Endodermal cell (in vitro differentiated cells): Measurements from ENCODE around the gene FSHR. TPM values are rescaled to one million over a fixed set of nuclear protein-coding genes. Genes with fewer than 3 reads are reported as not detected.

Experiments
- DNase-seq: peaks from one replicate; pipeline ENCODE4 v3.0.0-alpha.2; 2017
- H3K27ac ChIP-seq: 2 replicates; pipeline ENCODE4 v1.5.1; 2013; ENCODE audit warnings: mild to moderate bottlenecking, low read depth, low read length, moderate library complexity
- H3K27me3 ChIP-seq: 2 replicates; pipeline ENCODE4 v1.6.1; 2013; ENCODE audit warnings: mild to moderate bottlenecking, low read length, moderate library complexity; ENCODE audit not compliant: insufficient read depth, control insufficient read depth, poor library complexity, severe bottlenecking
- H3K36me3 ChIP-seq: 2 replicates; pipeline ENCODE4 v1.7.0; 2013; ENCODE audit warnings: mild to moderate bottlenecking, low read length, moderate library complexity; ENCODE audit not compliant: control insufficient read depth, insufficient read depth
- H3K4me1 ChIP-seq: one replicate; pipeline ENCODE4 v1.7.0; 2013; ENCODE audit warnings: low read length; ENCODE audit not compliant: control insufficient read depth, insufficient read depth
- H3K4me3 ChIP-seq: 2 replicates; pipeline ENCODE4 v1.5.1; 2013; ENCODE audit warnings: mild to moderate bottlenecking, low read length, moderate library complexity
- H3K9ac ChIP-seq: 2 replicates; pipeline ENCODE4 v1.6.1; 2013; ENCODE audit warnings: mild to moderate bottlenecking, low read length, moderate library complexity; ENCODE audit not compliant: poor library complexity, severe bottlenecking; ENCODE audit errors: extremely low read depth
- H3K9me3 ChIP-seq: 2 replicates; pipeline ENCODE4 v1.6.1; 2013; ENCODE audit warnings: mild to moderate bottlenecking, low read length, moderate library complexity; ENCODE audit not compliant: control insufficient read depth
- H3K27ac Mint-ChIP-seq: 2 replicates; pipeline ENCODE4 v1.8.0; 2020; ENCODE audit warnings: mixed read lengths
- H3K27me3 Mint-ChIP-seq: 2 replicates; pipeline ENCODE4 v1.8.0; 2021; ENCODE audit warnings: mild to moderate bottlenecking, mixed read lengths; ENCODE audit not compliant: insufficient read depth
- H3K36me3 Mint-ChIP-seq: 2 replicates; pipeline ENCODE4 v1.8.0; 2020; ENCODE audit warnings: low read depth, mixed read lengths
- H3K4me1 Mint-ChIP-seq: 2 replicates; pipeline ENCODE4 v1.8.0; 2020; ENCODE audit warnings: mixed read lengths
- H3K4me3 Mint-ChIP-seq: 2 replicates; pipeline ENCODE4 v1.8.0; 2020; ENCODE audit warnings: mild to moderate bottlenecking, moderate library complexity, mixed read lengths
- H3K9me3 Mint-ChIP-seq: 2 replicates; pipeline ENCODE4 v1.8.0; 2020; ENCODE audit warnings: mild to moderate bottlenecking, mixed read lengths
- WGBS, 2 experiments: methylation state at CpG; one replicate each; pipeline versions ENCODE4 v1.1.5 to v1.1.7; 2013; ENCODE audit warnings: missing lambda C conversion rate in 2 of 2, mixed read lengths in 1 of 2; ENCODE audit not compliant: insufficient coverage in 1 of 2, insufficient read length in 1 of 2; 5-methylcytosine and 5-hydroxymethylcytosine counted together
- total RNA-seq, 2 donors: library from RNA; stranded (reverse); fragmentation: NEBNext Ultra II Directional in 1 of 2; extraction: Animal tissue kit (Norgen Biotek cat#: 25700) in 1 of 2; gene quantifications; 2 replicates in 1 of 2; 3 replicates in 1 of 2; pipeline ENCODE4 v1.2.1, GENCODE V29; 2021
- TF ChIP-seq, protein P1 (sequence below): fragments of 200-600 bp; sonication (generic); conservative IDR thresholded peaks from 2 replicates; pipeline ENCODE4 v1.5.0; 2021; ENCODE audit warnings: antibody characterized with exemption, mild to moderate bottlenecking

FSHR gene
- total RNA-seq, 2 donors from 2014 or later, result 4.7 to 6.5 TPM

DNA sequence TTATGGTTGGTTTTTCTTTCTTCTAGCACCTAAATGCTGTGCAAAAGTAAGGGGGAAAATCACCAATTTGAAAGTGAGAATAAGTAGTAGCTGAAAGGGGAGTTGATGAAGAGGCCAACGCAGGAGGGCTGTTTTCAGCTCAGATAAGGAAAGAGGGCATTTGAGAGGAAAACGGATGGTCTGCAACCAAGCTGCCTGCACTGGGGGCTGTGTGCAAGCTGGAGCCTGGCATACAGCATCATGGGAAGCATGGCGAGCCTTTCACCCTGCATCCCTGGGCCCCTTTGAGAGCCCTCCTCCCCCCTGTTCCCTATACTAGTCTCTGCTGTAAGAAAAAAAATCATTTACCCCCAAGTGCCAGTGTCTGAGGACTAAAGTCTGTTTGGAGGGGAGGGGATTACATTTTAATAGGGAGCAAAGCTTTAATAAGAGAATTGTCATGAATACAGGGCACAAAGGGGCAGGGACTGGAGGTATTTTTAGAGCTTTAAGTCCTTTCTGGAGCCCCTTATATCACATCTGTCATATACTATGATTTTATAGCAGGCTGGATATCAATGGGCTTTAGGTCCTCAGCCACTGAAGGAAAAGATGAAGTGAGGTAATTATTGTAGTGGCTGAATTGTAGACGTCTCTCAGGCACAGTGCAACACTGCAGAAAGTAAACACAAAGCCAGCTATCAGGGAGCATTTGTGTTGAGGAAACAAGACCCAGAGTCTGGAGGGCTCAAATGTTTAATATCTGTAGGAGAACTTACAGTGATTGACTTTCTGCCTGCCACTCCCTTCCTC, 120.7 kb downstream of the FSHR start:
- H3K4me3 Mint-ChIP-seq, result no peak overlapping the region
- no peak for DNase-seq
- 76 to 80% methylated on average over 2 to 4 of the region's 4 CpGs for WGBS, 2 experiments
- Histone ChIP-seq H3K27ac (no peak overlapping the region), H3K9ac (no peak overlapping the region), H3K9me3 (no peaks in the 10 kb centered on the region), H3K27me3 (no peaks in the 10 kb centered on the region), H3K4me1 (no peaks in the 10 kb centered on the region), H3K36me3 (no peaks in the 10 kb centered on the region), H3K4me3 (no peak overlapping the region)
- no peak overlapping the region for H3K27ac Mint-ChIP-seq
- TF ChIP-seq, protein P1, sequence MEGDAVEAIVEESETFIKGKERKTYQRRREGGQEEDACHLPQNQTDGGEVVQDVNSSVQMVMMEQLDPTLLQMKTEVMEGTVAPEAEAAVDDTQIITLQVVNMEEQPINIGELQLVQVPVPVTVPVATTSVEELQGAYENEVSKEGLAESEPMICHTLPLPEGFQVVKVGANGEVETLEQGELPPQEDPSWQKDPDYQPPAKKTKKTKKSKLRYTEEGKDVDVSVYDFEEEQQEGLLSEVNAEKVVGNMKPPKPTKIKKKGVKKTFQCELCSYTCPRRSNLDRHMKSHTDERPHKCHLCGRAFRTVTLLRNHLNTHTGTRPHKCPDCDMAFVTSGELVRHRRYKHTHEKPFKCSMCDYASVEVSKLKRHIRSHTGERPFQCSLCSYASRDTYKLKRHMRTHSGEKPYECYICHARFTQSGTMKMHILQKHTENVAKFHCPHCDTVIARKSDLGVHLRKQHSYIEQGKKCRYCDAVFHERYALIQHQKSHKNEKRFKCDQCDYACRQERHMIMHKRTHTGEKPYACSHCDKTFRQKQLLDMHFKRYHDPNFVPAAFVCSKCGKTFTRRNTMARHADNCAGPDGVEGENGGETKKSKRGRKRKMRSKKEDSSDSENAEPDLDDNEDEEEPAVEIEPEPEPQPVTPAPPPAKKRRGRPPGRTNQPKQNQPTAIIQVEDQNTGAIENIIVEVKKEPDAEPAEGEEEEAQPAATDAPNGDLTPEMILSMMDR, result no peak
- peaks cover 11% of the 10 kb centered on the region for H3K4me1 Mint-ChIP-seq
- no peaks in the 10 kb centered on the region for H3K36me3 Mint-ChIP-seq
- H3K9me3 Mint-ChIP-seq, result no peaks in the 10 kb centered on the region
- H3K27me3 Mint-ChIP-seq, result no peaks in the 10 kb centered on the region

DNA sequence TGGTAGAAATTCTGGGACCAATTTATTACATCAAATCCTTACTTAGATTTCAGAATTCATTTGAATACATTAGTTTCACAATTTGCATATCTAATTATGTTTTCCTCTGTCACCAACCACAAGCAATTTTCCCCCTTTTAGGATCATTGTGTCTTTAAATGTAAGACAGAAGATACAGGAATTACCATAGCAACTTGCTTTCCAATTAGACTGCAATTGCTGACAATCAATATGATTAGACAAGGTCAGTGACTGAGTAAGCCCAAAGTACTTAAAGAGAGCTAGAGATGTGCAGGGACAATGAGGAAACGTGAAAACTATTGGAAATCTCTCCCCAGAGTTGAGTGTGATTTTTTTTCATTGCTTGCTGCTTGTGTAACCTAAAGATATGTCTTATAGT, 121.4 kb downstream of the FSHR start:
- no peak overlapping the region for H3K27ac ChIP-seq
- TF ChIP-seq, protein P1, result no peak
- Mint-ChIP-seq H3K4me1 (peaks cover 13% of the 10 kb centered on the region), H3K4me3 (no peak overlapping the region), H3K27ac (no peak overlapping the region), H3K9me3 (no peaks in the 10 kb centered on the region), H3K36me3 (no peaks in the 10 kb centered on the region), H3K27me3 (no peaks in the 10 kb centered on the region)
- H3K9me3 ChIP-seq, result no peaks in the 10 kb centered on the region
- H3K4me1 ChIP-seq, result no peaks in the 10 kb centered on the region
- H3K4me3 ChIP-seq, result no peak overlapping the region
- no peaks in the 10 kb centered on the region for H3K27me3 ChIP-seq
- no peak overlapping the region for H3K9ac ChIP-seq
- H3K36me3 ChIP-seq, result no peaks in the 10 kb centered on the region
- no peak for DNase-seq
- 83 to 91% methylated on average over 1 of the region's 1 CpG for WGBS, 2 experiments

DNA sequence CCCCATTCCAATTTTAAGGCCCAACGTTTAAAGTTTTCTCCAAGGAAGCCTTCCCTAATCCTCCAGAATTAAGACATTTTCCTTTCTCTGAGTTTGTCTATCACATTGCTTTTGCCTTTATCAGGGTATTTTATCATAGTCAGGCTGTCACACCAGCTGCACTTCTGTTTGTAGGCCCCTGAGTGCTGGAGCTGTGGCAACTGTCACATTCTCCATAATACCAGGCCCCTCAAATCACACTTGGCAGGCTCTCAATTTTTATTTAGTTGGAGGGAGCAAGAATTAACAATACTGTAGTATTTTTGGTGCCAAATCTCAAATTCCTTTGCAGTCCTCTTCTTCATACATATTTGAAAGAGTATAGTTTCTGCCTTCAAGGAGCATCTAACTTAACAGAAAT, 122.2 kb downstream of the FSHR start:
- Histone ChIP-seq H3K9me3 (no peaks in the 10 kb centered on the region), H3K27ac (no peak overlapping the region), H3K4me1 (no peaks in the 10 kb centered on the region), H3K27me3 (no peaks in the 10 kb centered on the region), H3K36me3 (no peaks in the 10 kb centered on the region), H3K4me3 (no peak overlapping the region), H3K9ac (no peak overlapping the region)
- 70 to 80% methylated on average over 1 of the region's 1 CpG for WGBS, 2 experiments
- DNase-seq, result no peak
- H3K27me3 Mint-ChIP-seq, result no peaks in the 10 kb centered on the region
- peaks cover 16% of the 10 kb centered on the region for H3K4me1 Mint-ChIP-seq
- no peak overlapping the region for H3K4me3 Mint-ChIP-seq
- H3K9me3 Mint-ChIP-seq, result no peaks in the 10 kb centered on the region
- H3K27ac Mint-ChIP-seq, result no peak overlapping the region
- TF ChIP-seq, protein P1, result no peak
- no peaks in the 10 kb centered on the region for H3K36me3 Mint-ChIP-seq
